Stimulated activated naive CD4-positive, alpha-beta T cell (primary cell): ENCODE data around the gene ICA1.
"Not testable (repeated sequence)": the region's sequence is repeated elsewhere in the genome, so short reads cannot be mapped to it uniquely, and the experiment has no call there.

Experiments used
- DNase-seq, 6 experiments: peaks; one replicate each; lab custom pipeline; 2025; lab: John Stamatoyannopoulos, UW

Gene ICA1

GRCh38 chr7:8261711-8262695, at the start of gene ICA1:
Gene ICA1 (minus strand): TSS chr7:8262167. CDS start chr7:8235926, 26,241 bp downstream.
- DNase-seq = peak in 1 of 6 experiments; percentile 14

GRCh38 chr7:8310876-8311275, 48.9 kb upstream of the ICA1 start:
- no peak for DNase-seq

GRCh38 chr7:8305625-8306388, 43.8 kb upstream of the ICA1 start:
- no peak for DNase-seq

- DNase-seq = no peak
These were observed 43.1 kb upstream of the ICA1 start for GRCh38 chr7:8305104-8305503.

GRCh38 chr7:8303904-8304528, 42.0 kb upstream of the ICA1 start:
- no peak for DNase-seq

- not testable (repeated sequence) for DNase-seq
These were observed 35.1 kb upstream of the ICA1 start for GRCh38 chr7:8297023-8297422.

GRCh38 chr7:8296362-8296659, 34.3 kb upstream of the ICA1 start:
- DNase-seq = no peak

- peak in 5 of 6 experiments; percentile 3 to 53 (median 14) for DNase-seq
These were observed 33.8 kb upstream of the ICA1 start for GRCh38 chr7:8295638-8296361.

- no peak for DNase-seq
These were observed 29.6 kb upstream of the ICA1 start for GRCh38 chr7:8291397-8292141.

GRCh38 chr7:8290645-8291308, 28.8 kb upstream of the ICA1 start:
- DNase-seq = no peak

GRCh38 chr7:8286118-8286517, 24.2 kb upstream of the ICA1 start:
- DNase-seq = no peak

GRCh38 chr7:8285155-8285554, 23.2 kb upstream of the ICA1 start:
- DNase-seq = no peak

- DNase-seq = no peak
These were observed 22.6 kb upstream of the ICA1 start for GRCh38 chr7:8284606-8285005.

- no peak for DNase-seq
These were observed 22.0 kb upstream of the ICA1 start for GRCh38 chr7:8283968-8284367.

GRCh38 chr7:8282871-8283270, 20.9 kb upstream of the ICA1 start:
- no peak for DNase-seq

GRCh38 chr7:8282162-8282561, 20.2 kb upstream of the ICA1 start:
- DNase-seq = no peak

- DNase-seq = no peak
These were observed 16.2 kb upstream of the ICA1 start for GRCh38 chr7:8278183-8278582.

- DNase-seq = no peak
These were observed 15.5 kb upstream of the ICA1 start for GRCh38 chr7:8277394-8277982.

GRCh38 chr7:8274589-8274988, 12.6 kb upstream of the ICA1 start:
- DNase-seq = no peak

- no peak for DNase-seq
These were observed 10.0 kb upstream of the ICA1 start for GRCh38 chr7:8271960-8272359.
